Stimulated activated naive B cell treated with anti-CD40 and anti-IgM and Interleukin-4, amounts not matched to agents 10 μg/mL and 1 μg/mL and 100 μg/mL, for 72 hours (primary cell): ENCODE measurements around the gene ASIC2.

Source experiments
- ATAC-seq, 2 donors: fragments of 150-1000 bp; cut with Tn5 transposase; replicated peaks; 2 replicates each; pipeline ENCODE4 v1.10.0; 2021; ENCODE audit warnings: moderate library complexity in 1 of 2
- DNase-seq: peaks from one replicate; pipeline ENCODE4 v3.0.0; 2021
- H3K27ac Mint-ChIP-seq: one replicate; pipeline ENCODE4 v1.8.0; 2022; ENCODE audit warnings: mild to moderate bottlenecking, mixed read lengths
- H3K27me3 Mint-ChIP-seq, 2 donors: one replicate each; pipeline ENCODE4 v1.8.0; 2022; ENCODE audit warnings: mixed read lengths in 2 of 2
- H3K36me3 Mint-ChIP-seq, 2 donors: one replicate each; pipeline ENCODE4 v1.8.0; 2022; ENCODE audit warnings: mixed read lengths in 2 of 2, mild to moderate bottlenecking in 1 of 2
- H3K4me1 Mint-ChIP-seq, 2 donors: one replicate each; pipeline ENCODE4 v1.8.0; 2022; ENCODE audit warnings: mixed read lengths in 2 of 2, mild to moderate bottlenecking in 1 of 2
- H3K4me3 Mint-ChIP-seq, 2 donors: one replicate each; pipeline ENCODE4 v1.8.0; 2022; ENCODE audit warnings: mild to moderate bottlenecking in 2 of 2, mixed read lengths in 2 of 2, moderate library complexity in 1 of 2
- H3K9me3 Mint-ChIP-seq, 2 donors: one replicate each; pipeline ENCODE4 v1.8.0; 2022; ENCODE audit warnings: mixed read lengths in 2 of 2, mild to moderate bottlenecking in 1 of 2

ASIC2 gene

DNA sequence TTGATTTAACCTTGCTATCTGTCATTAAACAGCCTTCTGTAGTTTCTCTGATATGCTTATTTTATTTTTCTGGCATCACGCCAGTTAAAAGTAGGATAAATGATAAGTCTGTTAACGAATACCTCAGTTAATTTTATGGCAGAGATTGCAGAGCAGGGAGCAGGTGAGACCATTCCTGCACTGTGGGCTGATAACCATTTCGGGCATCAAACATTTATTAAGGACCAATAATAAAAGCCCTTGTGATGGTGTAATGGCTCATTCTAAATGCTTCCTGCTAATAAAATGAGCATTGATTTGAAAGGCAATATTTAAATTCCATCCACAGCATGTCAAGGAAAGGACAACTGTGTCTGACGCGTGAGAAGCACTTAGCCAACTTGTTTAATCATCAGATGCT is 94.1 kb downstream of the ASIC2 start:
- Mint-ChIP-seq H3K27me3 (peaks cover 5 to 7% of the 10 kb centered on the region in 2 donors), H3K4me1 (no peaks in the 10 kb centered on the region), H3K27ac (no peak overlapping the region), H3K4me3 (no peak overlapping the region), H3K9me3 (peaks cover 0 to 2% of the 10 kb centered on the region in 2 donors), H3K36me3 (no peaks in the 10 kb centered on the region)
- DNase-seq (no peak), ATAC-seq (no peak)

DNA sequence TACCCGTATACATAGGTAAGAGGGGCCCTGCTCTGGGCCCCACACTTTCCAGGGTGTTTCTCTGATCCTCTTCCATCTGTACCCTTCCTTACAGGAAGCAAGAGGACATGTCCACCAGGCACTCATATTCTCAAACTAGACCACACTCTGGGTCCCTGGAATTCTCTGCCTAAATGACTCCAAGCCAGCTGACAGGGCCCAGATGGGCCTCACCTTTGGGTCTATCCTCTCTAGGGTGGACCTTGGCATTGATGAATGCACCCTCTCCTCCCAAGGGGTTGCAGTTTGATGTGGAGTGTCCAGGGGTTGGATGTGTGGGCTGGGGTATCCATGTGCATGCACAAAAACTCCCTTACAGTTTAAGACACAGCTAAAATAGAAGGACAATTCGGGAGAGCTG is 95.8 kb downstream of the ASIC2 start:
- Mint-ChIP-seq H3K4me1 (no peaks in the 10 kb centered on the region), H3K36me3 (no peaks in the 10 kb centered on the region), H3K27me3 (peaks cover 5 to 10% of the 10 kb centered on the region in 2 donors), H3K27ac (no peak overlapping the region), H3K4me3 (no peak overlapping the region), H3K9me3 (peaks cover 0 to 2% of the 10 kb centered on the region in 2 donors)
- no peak for ATAC-seq
- DNase-seq = no peak

DNA sequence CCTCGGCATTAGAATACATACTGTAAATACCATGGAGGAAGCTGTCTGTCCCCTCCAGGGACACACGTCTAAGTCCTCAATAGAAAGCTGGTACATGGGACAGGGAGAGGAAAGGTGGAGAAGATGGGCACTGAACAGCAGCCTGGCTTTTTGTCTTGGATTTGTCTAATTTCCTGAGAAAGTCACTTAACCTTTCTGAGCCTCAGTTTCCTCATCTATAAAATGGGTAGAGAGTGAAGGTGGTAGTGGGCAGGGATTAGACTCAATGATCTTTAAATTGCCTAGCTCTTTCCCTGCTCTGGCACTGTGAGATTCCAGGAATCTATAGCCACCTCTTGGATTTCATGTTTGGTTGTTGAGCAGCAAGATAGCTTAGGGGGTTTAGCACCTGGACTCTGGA is 96.2 kb downstream of the ASIC2 start:
- Mint-ChIP-seq H3K4me3 (no peak overlapping the region), H3K36me3 (no peaks in the 10 kb centered on the region), H3K4me1 (no peaks in the 10 kb centered on the region), H3K9me3 (peaks cover 0 to 2% of the 10 kb centered on the region in 2 donors), H3K27me3 (peaks cover 6 to 10% of the 10 kb centered on the region in 2 donors), H3K27ac (no peak overlapping the region)
- DNase-seq (no peak), ATAC-seq (no peak)

- Mint-ChIP-seq H3K36me3 (no peaks in the 10 kb centered on the region), H3K27ac (no peak overlapping the region), H3K9me3 (no peaks in the 10 kb centered on the region), H3K27me3 (peaks cover 13 to 16% of the 10 kb centered on the region in 2 donors), H3K4me3 (no peak overlapping the region), H3K4me1 (no peaks in the 10 kb centered on the region)
- DNase-seq (no peak), ATAC-seq (no peak)
Measured at GRCh38 chr17:33192951-33193911, 99.9 kb downstream of the ASIC2 start.

GRCh38 chr17:33183487-33184026 is 109.5 kb downstream of the ASIC2 start:
- Mint-ChIP-seq H3K27ac (no peak overlapping the region), H3K9me3 (no peaks in the 10 kb centered on the region), H3K36me3 (no peaks in the 10 kb centered on the region), H3K27me3 (peaks cover 7 to 18% of the 10 kb centered on the region in 2 donors), H3K4me1 (no peaks in the 10 kb centered on the region), H3K4me3 (no peak overlapping the region)
- DNase-seq (no peak), ATAC-seq (no peak)

- peaks cover 0 to 1% of the 10 kb centered on the region in 2 donors for H3K9me3 Mint-ChIP-seq
- H3K27ac Mint-ChIP-seq = no peak overlapping the region
- ATAC-seq = no peak
- H3K27me3 Mint-ChIP-seq = peaks cover 5 to 12% of the 10 kb centered on the region in 2 donors
- no peak overlapping the region for H3K4me3 Mint-ChIP-seq
- no peaks in the 10 kb centered on the region for H3K36me3 Mint-ChIP-seq
- no peak for DNase-seq
- no peaks in the 10 kb centered on the region for H3K4me1 Mint-ChIP-seq
Measured at GRCh38 chr17:33179151-33179550, 113.9 kb downstream of the ASIC2 start.

- DNase-seq (no peak), ATAC-seq (no peak)
- H3K27me3 Mint-ChIP-seq = peaks cover 4 to 11% of the 10 kb centered on the region in 2 donors
- H3K4me3 Mint-ChIP-seq = no peak overlapping the region
- peaks cover 0 to 1% of the 10 kb centered on the region in 2 donors for H3K9me3 Mint-ChIP-seq
- H3K36me3 Mint-ChIP-seq = no peaks in the 10 kb centered on the region
- H3K4me1 Mint-ChIP-seq = no peaks in the 10 kb centered on the region
- no peak overlapping the region for H3K27ac Mint-ChIP-seq
Measured at GRCh38 chr17:33178681-33179080, 114.4 kb downstream of the ASIC2 start.

- Mint-ChIP-seq H3K27ac (no peak overlapping the region), H3K4me3 (no peak overlapping the region), H3K9me3 (peaks cover 0 to 1% of the 10 kb centered on the region in 2 donors), H3K4me1 (no peaks in the 10 kb centered on the region), H3K36me3 (no peaks in the 10 kb centered on the region), H3K27me3 (peaks cover 4 to 17% of the 10 kb centered on the region in 2 donors)
- DNase-seq (no peak), ATAC-seq (no peak)
Measured at GRCh38 chr17:33175562-33175961, 117.5 kb downstream of the ASIC2 start.

DNA sequence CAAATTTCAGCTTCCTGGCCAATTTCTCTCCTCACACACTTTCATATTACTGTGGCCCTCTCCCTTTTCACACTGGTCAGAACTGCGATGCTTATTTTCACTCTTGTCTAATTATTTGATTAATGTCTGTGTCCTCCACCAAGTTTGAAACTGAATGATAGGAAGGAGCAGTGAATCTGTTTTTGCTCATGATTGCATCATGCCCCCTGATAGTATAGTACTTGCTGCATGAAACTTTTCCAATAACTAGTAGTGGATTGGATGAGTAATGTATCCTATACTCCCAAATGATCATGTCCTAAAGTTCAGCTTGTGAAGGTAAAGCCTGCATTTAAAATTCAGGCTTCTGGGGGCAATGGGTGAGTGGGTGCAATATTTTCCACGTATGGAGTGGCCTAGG is 121.2 kb downstream of the ASIC2 start:
- H3K27ac Mint-ChIP-seq = no peak overlapping the region
- ATAC-seq = no peak
- H3K27me3 Mint-ChIP-seq = peaks cover 10 to 16% of the 10 kb centered on the region in 2 donors
- H3K4me3 Mint-ChIP-seq = no peak overlapping the region
- DNase-seq = no peak
- no peaks in the 10 kb centered on the region for H3K36me3 Mint-ChIP-seq
- H3K4me1 Mint-ChIP-seq = no peaks in the 10 kb centered on the region
- H3K9me3 Mint-ChIP-seq = peaks cover 0 to 1% of the 10 kb centered on the region in 2 donors

DNA sequence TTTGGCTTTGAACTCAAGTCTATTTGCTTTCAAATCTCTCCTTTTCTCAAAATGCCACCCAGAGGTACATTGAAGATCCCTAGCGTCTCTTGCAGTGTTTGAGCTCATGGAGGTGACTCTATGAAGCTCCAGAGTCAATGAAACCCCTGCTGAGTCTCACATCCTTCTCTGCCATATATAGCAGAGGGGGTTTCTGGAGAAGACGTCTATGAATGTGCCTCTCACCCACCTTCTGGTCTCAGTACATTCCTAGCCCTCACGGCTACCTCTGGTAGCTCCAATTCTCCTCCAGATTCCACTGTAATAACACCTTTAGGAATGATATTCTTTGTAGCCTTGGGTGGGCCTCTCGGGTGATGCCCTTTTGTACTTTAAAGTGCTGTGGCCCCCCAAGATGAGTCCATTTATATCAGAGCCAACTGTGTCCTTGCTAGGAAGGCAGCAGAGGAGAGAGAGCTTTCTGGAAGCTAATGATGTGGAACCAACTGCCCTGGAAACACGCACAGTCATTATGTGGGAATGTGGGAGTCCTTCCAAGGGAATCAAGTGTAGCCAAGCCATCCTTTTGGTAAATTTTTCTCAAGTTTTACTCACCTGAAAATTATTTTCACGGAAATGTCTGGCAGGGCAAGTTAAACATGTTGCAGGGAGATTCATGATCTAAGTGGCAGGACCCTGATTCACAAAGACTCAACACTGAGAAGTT is 123.4 kb downstream of the ASIC2 start:
- H3K27ac Mint-ChIP-seq = no peak overlapping the region
- no peaks in the 10 kb centered on the region for H3K4me1 Mint-ChIP-seq
- no peaks in the 10 kb centered on the region for H3K9me3 Mint-ChIP-seq

GRCh38 chr17:33167736-33168135 is 125.4 kb downstream of the ASIC2 start:
- Mint-ChIP-seq H3K4me1 (no peaks in the 10 kb centered on the region), H3K27me3 (peaks cover 15 to 29% of the 10 kb centered on the region in 2 donors), H3K27ac (no peak overlapping the region), H3K36me3 (no peaks in the 10 kb centered on the region), H3K4me3 (no peak overlapping the region), H3K9me3 (no peaks in the 10 kb centered on the region)
- DNase-seq (no peak), ATAC-seq (no peak)

More for the DNA sequence above, 123.4 kb downstream of the ASIC2 start:
- H3K36me3 Mint-ChIP-seq = no peaks in the 10 kb centered on the region
- DNase-seq (no peak), ATAC-seq (no peak)
- H3K27me3 Mint-ChIP-seq = peaks cover 13 to 14% of the 10 kb centered on the region in 2 donors
- H3K4me3 Mint-ChIP-seq = no peak overlapping the region

DNA sequence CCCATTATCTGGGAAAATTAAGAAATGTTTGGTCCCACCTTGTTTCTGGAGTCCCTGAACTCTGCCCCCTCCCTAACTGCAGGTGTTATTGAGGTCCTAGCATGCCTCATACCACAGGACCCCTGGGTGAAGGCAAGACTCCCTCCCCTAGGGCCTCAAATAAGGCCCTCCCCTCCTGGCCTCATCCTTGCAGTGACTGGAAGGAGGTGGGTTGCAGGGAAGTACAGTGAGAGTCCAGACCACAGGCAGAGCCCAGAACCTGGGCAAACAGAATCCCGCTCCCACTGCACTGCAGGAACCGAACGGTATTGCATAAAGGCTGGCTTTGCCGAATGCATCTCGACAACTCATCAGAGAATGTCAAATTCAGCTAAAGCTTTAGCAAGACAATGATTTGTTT is 126.6 kb downstream of the ASIC2 start:
- Mint-ChIP-seq H3K36me3 (no peaks in the 10 kb centered on the region), H3K4me1 (no peaks in the 10 kb centered on the region), H3K27me3 (peaks cover 18 to 29% of the 10 kb centered on the region in 2 donors), H3K4me3 (no peak overlapping the region), H3K9me3 (no peaks in the 10 kb centered on the region), H3K27ac (no peak overlapping the region)
- no peak for DNase-seq
- ATAC-seq = no peak

DNA sequence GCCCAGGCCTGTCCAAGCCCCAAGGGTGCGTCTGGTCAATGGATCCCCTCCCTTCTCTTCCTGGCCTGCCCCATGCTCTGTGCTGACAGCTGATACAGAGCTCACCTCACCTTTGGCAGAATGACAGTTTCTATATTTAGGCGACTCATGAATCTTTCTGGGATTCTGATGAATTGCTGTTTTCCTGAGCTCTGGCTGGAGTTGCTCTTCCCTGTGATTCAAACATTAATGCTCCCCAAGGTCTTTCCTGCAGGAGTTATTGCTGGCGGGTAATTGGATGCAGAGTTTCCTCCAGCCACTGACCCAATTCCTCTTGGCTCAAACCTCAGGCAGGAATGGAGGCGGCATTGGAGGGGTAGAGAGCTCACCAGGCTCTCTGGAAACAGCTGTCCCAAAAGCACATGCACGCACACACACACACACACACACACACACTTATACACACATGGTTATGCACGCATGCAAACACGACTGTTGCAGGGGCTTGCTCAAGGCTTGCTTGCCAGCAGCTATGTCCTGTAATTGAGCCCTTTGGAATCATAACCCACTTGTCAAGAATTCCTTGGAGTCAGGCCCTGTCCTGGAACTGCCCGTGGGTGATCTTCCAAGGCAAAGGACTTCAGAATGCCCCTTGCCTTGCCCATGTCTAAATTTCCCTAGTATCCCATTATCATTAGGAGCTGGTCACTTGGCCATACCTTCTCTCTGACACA is 128.8 kb downstream of the ASIC2 start:
- DNase-seq = no peak
- H3K36me3 Mint-ChIP-seq = no peaks in the 10 kb centered on the region
- ATAC-seq = no peak
- no peak overlapping the region for H3K4me3 Mint-ChIP-seq
- H3K27me3 Mint-ChIP-seq = peaks cover 18 to 29% of the 10 kb centered on the region in 2 donors
- H3K4me1 Mint-ChIP-seq = no peaks in the 10 kb centered on the region
- no peaks in the 10 kb centered on the region for H3K9me3 Mint-ChIP-seq
- no peak overlapping the region for H3K27ac Mint-ChIP-seq

GRCh38 chr17:33163533-33164168 is 129.4 kb downstream of the ASIC2 start:
- H3K4me3 Mint-ChIP-seq = no peak overlapping the region
- no peaks in the 10 kb centered on the region for H3K4me1 Mint-ChIP-seq
- H3K27ac Mint-ChIP-seq = no peak overlapping the region
- no peak for ATAC-seq
- no peaks in the 10 kb centered on the region for H3K9me3 Mint-ChIP-seq
- H3K36me3 Mint-ChIP-seq = no peaks in the 10 kb centered on the region
- no peak for DNase-seq
- H3K27me3 Mint-ChIP-seq = peaks cover 18 to 29% of the 10 kb centered on the region in 2 donors
